ENCODE results near the gene ZNF536.

DNA sequence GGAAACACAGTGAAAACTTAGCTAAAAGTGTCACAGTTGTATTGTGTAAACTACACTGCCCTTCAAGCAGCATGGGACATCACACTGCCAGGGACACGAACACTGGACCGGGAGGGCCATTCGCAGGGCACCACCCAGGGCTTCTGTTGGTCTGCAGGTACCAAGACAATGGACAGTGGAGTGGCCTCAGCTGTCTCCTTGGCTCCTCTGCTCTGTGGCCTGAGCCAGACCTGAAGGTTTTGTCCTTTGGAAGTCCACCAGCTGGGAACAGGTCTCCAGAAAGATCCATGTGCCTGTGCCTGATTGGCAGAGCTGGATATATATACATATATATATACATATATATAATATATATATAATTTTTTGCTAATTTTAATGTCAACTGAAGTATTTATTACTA lies 149.8 kb downstream of the ZNF536 start:
- TF ChIP-seq, protein P1, sequence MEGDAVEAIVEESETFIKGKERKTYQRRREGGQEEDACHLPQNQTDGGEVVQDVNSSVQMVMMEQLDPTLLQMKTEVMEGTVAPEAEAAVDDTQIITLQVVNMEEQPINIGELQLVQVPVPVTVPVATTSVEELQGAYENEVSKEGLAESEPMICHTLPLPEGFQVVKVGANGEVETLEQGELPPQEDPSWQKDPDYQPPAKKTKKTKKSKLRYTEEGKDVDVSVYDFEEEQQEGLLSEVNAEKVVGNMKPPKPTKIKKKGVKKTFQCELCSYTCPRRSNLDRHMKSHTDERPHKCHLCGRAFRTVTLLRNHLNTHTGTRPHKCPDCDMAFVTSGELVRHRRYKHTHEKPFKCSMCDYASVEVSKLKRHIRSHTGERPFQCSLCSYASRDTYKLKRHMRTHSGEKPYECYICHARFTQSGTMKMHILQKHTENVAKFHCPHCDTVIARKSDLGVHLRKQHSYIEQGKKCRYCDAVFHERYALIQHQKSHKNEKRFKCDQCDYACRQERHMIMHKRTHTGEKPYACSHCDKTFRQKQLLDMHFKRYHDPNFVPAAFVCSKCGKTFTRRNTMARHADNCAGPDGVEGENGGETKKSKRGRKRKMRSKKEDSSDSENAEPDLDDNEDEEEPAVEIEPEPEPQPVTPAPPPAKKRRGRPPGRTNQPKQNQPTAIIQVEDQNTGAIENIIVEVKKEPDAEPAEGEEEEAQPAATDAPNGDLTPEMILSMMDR (IDR thresholded peaks at IDR 0.05) = no peak
- TF ChIP-seq POLR2A (IDR thresholded peaks at IDR 0.05) (no peak), EP300 (IDR thresholded peaks at IDR 0.05; ENCODE audit: low read depth) (no peak), POLR2AphosphoS5 (IDR thresholded peaks at IDR 0.05) (no peak)
